ENCODE measurements around the gene COX6B2. TPM values are rescaled to one million over a fixed set of nuclear protein-coding genes. Genes with fewer than 3 reads are reported as not detected.
A peak's percentile ranks its signal among the peaks of the same experiment; 100 is the strongest.
"Not testable (repeated sequence)": the region's sequence is repeated elsewhere in the genome, so short reads cannot be mapped to it uniquely, and the experiment has no call there.

Gene COX6B2
- total RNA-seq, 1 donor from 2014 or later, result 0.50 TPM

GRCh38 chr19:55339105-55339888, 15.2 kb downstream of the COX6B2 start, which contains the start of gene KMT5C:
TSS of gene KMT5C (plus strand) at chr19:55339876. CDS start at chr19:55341937, 2,061 bp downstream.
- DNase-seq (ENCODE audit: low read depth), result peak; percentile 100
- Histone ChIP-seq H3K36me3 (ENCODE audit: insufficient read depth, low read length) (no peaks in the 10 kb centered on the region), H3K27ac (ENCODE audit: low read depth, low read length) (peak within 1 kb of the TSS; percentile 98), H3K27me3 (ENCODE audit: insufficient read depth, low read length) (peaks cover 4% of the 10 kb centered on the region), H3K79me2 (ENCODE audit: insufficient read depth, low read length) (peaks cover 10% of the 10 kb centered on the region), H3K9ac (ENCODE audit: low read length) (peak within 1 kb of the TSS; percentile 95), H4K20me1 (ENCODE audit: insufficient read depth, low read length) (peaks cover 6% of the 10 kb centered on the region), H3K4me3 (ENCODE audit: insufficient read depth, low read depth, low read length) (peak within 1 kb of the TSS; percentile 69), H2AFZ (ENCODE audit: low read depth, low read length) (peak within 1 kb of the TSS; percentile 77), H3K4me2 (ENCODE audit: low read length) (peak within 1 kb of the TSS; percentile 100), H3K4me1 (ENCODE audit: insufficient read depth, low read length) (peaks cover 23% of the 10 kb centered on the region), H3K9me3 (ENCODE audit: insufficient read depth, low read depth, low read length) (no peaks in the 10 kb centered on the region)
- Mint-ChIP-seq H3K36me3 (ENCODE audit: low read depth, unreplicated experiment) (peaks cover 6% of the 10 kb centered on the region), H3K27ac (ENCODE audit: unreplicated experiment) (peak within 1 kb of the TSS; percentile 99), H3K4me1 (ENCODE audit: low read depth, unreplicated experiment) (peaks cover 9% of the 10 kb centered on the region), H3K9me3 (ENCODE audit: unreplicated experiment) (peaks cover 3% of the 10 kb centered on the region), H3K27me3 (ENCODE audit: low read depth, unreplicated experiment) (no peaks in the 10 kb centered on the region), H3K4me3 (ENCODE audit: unreplicated experiment) (peak within 1 kb of the TSS; percentile 95)
- no peak for TF ChIP-seq EZH2 (IDR thresholded peaks at IDR 0.05; ENCODE audit: insufficient read depth, low read length)
- TF ChIP-seq, protein P1, sequence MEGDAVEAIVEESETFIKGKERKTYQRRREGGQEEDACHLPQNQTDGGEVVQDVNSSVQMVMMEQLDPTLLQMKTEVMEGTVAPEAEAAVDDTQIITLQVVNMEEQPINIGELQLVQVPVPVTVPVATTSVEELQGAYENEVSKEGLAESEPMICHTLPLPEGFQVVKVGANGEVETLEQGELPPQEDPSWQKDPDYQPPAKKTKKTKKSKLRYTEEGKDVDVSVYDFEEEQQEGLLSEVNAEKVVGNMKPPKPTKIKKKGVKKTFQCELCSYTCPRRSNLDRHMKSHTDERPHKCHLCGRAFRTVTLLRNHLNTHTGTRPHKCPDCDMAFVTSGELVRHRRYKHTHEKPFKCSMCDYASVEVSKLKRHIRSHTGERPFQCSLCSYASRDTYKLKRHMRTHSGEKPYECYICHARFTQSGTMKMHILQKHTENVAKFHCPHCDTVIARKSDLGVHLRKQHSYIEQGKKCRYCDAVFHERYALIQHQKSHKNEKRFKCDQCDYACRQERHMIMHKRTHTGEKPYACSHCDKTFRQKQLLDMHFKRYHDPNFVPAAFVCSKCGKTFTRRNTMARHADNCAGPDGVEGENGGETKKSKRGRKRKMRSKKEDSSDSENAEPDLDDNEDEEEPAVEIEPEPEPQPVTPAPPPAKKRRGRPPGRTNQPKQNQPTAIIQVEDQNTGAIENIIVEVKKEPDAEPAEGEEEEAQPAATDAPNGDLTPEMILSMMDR (IDR thresholded peaks at IDR 0.05; ENCODE audit: insufficient read depth, low read depth, low read length), result no peak
- FAIRE-seq, result peak; percentile 88

DNA sequence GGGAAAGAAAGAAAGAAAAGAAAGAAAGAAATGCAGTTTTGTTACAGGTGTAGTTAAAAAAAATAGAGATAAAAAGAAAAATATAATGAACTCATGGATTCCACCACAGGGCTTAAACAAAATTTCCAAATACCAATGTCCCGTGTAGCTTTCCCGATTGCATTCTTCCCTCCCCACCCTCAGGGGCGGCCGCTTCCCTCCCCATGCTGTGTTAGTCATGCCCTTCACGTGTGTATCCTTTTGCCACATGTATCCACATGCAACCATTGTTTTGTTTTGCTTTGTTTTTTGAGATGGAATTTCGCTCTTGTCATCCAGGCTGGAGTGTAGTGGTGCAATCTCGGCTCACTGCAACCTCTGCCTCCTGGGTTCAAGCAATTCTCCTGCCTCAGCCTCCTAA, 18.4 kb downstream of the COX6B2 start:
- peaks cover 17% of the 10 kb centered on the region for H3K4me1 ChIP-seq (ENCODE audit: insufficient read depth, low read length)
- no peaks in the 10 kb centered on the region for H3K9me3 ChIP-seq (ENCODE audit: insufficient read depth, low read depth, low read length)
- peaks cover 4% of the 10 kb centered on the region for H3K27me3 ChIP-seq (ENCODE audit: insufficient read depth, low read length)
- peaks cover 3% of the 10 kb centered on the region for H3K9me3 Mint-ChIP-seq (ENCODE audit: unreplicated experiment)
- H2AFZ ChIP-seq (ENCODE audit: low read depth, low read length), result no peak overlapping the region
- H3K4me3 ChIP-seq (ENCODE audit: insufficient read depth, low read depth, low read length), result no peak overlapping the region
- no peaks in the 10 kb centered on the region for H4K20me1 ChIP-seq (ENCODE audit: insufficient read depth, low read length)
- TF ChIP-seq, protein P1 (IDR thresholded peaks at IDR 0.05; ENCODE audit: insufficient read depth, low read depth, low read length), result no peak
- TF ChIP-seq EZH2 (IDR thresholded peaks at IDR 0.05; ENCODE audit: insufficient read depth, low read length), result no peak
- FAIRE-seq (no peak), DNase-seq (ENCODE audit: low read depth) (no peak)
- peak overlapping the region; percentile 66 for H3K27ac Mint-ChIP-seq (ENCODE audit: unreplicated experiment)
- H3K36me3 ChIP-seq (ENCODE audit: insufficient read depth, low read length), result no peaks in the 10 kb centered on the region
- H3K27ac ChIP-seq (ENCODE audit: low read depth, low read length), result no peak overlapping the region
- no peak overlapping the region for H3K4me2 ChIP-seq (ENCODE audit: low read length)
- peaks cover 7% of the 10 kb centered on the region for H3K79me2 ChIP-seq (ENCODE audit: insufficient read depth, low read length)
- no peaks in the 10 kb centered on the region for H3K27me3 Mint-ChIP-seq (ENCODE audit: low read depth, unreplicated experiment)
- H3K36me3 Mint-ChIP-seq (ENCODE audit: low read depth, unreplicated experiment), result peaks cover 2% of the 10 kb centered on the region
- H3K9ac ChIP-seq (ENCODE audit: low read length), result no peak overlapping the region
- peaks cover 3% of the 10 kb centered on the region for H3K4me1 Mint-ChIP-seq (ENCODE audit: low read depth, unreplicated experiment)
- H3K4me3 Mint-ChIP-seq (ENCODE audit: unreplicated experiment), result no peak overlapping the region

GRCh38 chr19:55333870-55334269, 20.6 kb downstream of the COX6B2 start:
- Histone ChIP-seq H3K9ac (ENCODE audit: low read length) (no peak overlapping the region), H3K27me3 (ENCODE audit: insufficient read depth, low read length) (peaks cover 4% of the 10 kb centered on the region), H3K4me2 (ENCODE audit: low read length) (no peak overlapping the region), H3K9me3 (ENCODE audit: insufficient read depth, low read depth, low read length) (no peaks in the 10 kb centered on the region), H4K20me1 (ENCODE audit: insufficient read depth, low read length) (no peaks in the 10 kb centered on the region), H2AFZ (ENCODE audit: low read depth, low read length) (no peak overlapping the region), H3K4me3 (ENCODE audit: insufficient read depth, low read depth, low read length) (no peak overlapping the region), H3K27ac (ENCODE audit: low read depth, low read length) (no peak overlapping the region), H3K36me3 (ENCODE audit: insufficient read depth, low read length) (no peaks in the 10 kb centered on the region), H3K4me1 (ENCODE audit: insufficient read depth, low read length) (peaks cover 6% of the 10 kb centered on the region), H3K79me2 (ENCODE audit: insufficient read depth, low read length) (no peaks in the 10 kb centered on the region)
- no peaks in the 10 kb centered on the region for H3K27me3 Mint-ChIP-seq (ENCODE audit: low read depth, unreplicated experiment)
- H3K4me1 Mint-ChIP-seq (ENCODE audit: low read depth, unreplicated experiment), result peaks cover 3% of the 10 kb centered on the region
- FAIRE-seq, result no peak
- peaks cover 2% of the 10 kb centered on the region for H3K36me3 Mint-ChIP-seq (ENCODE audit: low read depth, unreplicated experiment)
- peak overlapping the region; percentile 14 for H3K4me3 Mint-ChIP-seq (ENCODE audit: unreplicated experiment)
- H3K27ac Mint-ChIP-seq (ENCODE audit: unreplicated experiment), result no peak overlapping the region
- TF ChIP-seq EZH2 (IDR thresholded peaks at IDR 0.05; ENCODE audit: insufficient read depth, low read length), result no peak
- TF ChIP-seq, protein P1 (IDR thresholded peaks at IDR 0.05; ENCODE audit: insufficient read depth, low read depth, low read length), result no peak
- H3K9me3 Mint-ChIP-seq (ENCODE audit: unreplicated experiment), result peaks cover 1% of the 10 kb centered on the region
- no peak for DNase-seq (ENCODE audit: low read depth)

DNA sequence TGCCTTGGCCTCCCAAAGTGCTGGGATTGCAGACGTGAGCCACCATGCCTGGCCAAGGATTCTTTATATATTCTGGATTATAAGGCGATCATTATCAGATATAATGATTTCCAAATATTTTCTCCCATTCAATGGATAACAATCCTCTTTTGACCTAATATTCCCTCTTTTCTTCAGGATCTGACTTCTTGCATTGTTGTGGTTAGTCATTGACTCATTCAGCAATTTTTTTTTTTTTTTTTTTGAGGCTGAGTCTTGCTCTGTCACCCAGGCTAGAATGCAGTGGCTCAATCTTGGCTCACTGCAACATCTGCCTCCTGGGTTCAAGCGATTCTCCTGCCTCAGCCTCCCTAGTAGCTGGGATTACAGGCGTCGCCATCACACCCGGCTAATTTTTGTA, 24.7 kb downstream of the COX6B2 start:
- not testable (repeated sequence) for H3K9ac ChIP-seq (ENCODE audit: low read length); H3K36me3 Mint-ChIP-seq (ENCODE audit: low read depth, unreplicated experiment); H3K4me1 Mint-ChIP-seq (ENCODE audit: low read depth, unreplicated experiment); H3K4me3 Mint-ChIP-seq (ENCODE audit: unreplicated experiment); H3K9me3 ChIP-seq (ENCODE audit: insufficient read depth, low read depth, low read length); H3K4me2 ChIP-seq (ENCODE audit: low read length); H3K27ac ChIP-seq (ENCODE audit: low read depth, low read length); H3K27ac Mint-ChIP-seq (ENCODE audit: unreplicated experiment); H3K4me1 ChIP-seq (ENCODE audit: insufficient read depth, low read length); H3K4me3 ChIP-seq (ENCODE audit: insufficient read depth, low read depth, low read length); H3K79me2 ChIP-seq (ENCODE audit: insufficient read depth, low read length); H3K9me3 Mint-ChIP-seq (ENCODE audit: unreplicated experiment); FAIRE-seq; H3K27me3 ChIP-seq (ENCODE audit: insufficient read depth, low read length); H2AFZ ChIP-seq (ENCODE audit: low read depth, low read length); H3K27me3 Mint-ChIP-seq (ENCODE audit: low read depth, unreplicated experiment); H3K36me3 ChIP-seq (ENCODE audit: insufficient read depth, low read length); H4K20me1 ChIP-seq (ENCODE audit: insufficient read depth, low read length)
- DNase-seq (ENCODE audit: low read depth), result peak; percentile 42

Data from astrocyte (in vitro differentiated cells and primary cell).